Measurements from ENCODE around the gene MALRD1.

The MALRD1 gene

GRCh38 chr10:19451356-19451755, 402.8 kb downstream of the MALRD1 start:
- no peak for TF ChIP-seq CTCF (IDR thresholded peaks at IDR 0.05; ENCODE audit: low read depth, low read length)
- in situ Hi-C loops (cut with HindIII; ENCODE audit: low sequenced_read_pairs), result no loop called here
- no peak for DNase-seq (ENCODE audit: low read depth, low spot score)
- H3K4me3 ChIP-seq (ENCODE audit: low read depth, low read length), result no peak overlapping the region

DNA sequence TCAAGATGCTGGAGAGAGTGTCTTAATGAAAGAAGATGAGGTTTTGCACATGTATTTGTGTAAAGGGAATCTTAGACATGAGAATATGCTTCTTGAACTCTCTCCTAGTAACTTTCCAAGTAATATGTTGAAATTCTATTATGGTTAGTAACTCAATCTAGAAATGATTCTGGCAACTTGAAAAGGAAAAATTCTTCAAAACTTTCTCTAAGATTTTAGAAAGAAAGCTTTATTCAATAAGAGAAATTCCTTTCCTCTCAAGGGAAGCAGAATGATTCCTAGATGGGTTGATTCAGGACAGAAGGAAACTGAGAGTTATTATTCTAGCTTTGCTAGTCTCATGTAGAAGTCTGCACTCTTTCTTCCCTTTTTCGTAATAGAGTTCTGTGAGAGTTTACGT, 403.3 kb downstream of the MALRD1 start:
- TF ChIP-seq CTCF (IDR thresholded peaks at IDR 0.05; ENCODE audit: low read depth, low read length), result no peak
- no peak for DNase-seq (ENCODE audit: low read depth, low spot score)
- in situ Hi-C loops (cut with HindIII; ENCODE audit: low sequenced_read_pairs), result no loop called here
- no peak overlapping the region for H3K4me3 ChIP-seq (ENCODE audit: low read depth, low read length)

DNA sequence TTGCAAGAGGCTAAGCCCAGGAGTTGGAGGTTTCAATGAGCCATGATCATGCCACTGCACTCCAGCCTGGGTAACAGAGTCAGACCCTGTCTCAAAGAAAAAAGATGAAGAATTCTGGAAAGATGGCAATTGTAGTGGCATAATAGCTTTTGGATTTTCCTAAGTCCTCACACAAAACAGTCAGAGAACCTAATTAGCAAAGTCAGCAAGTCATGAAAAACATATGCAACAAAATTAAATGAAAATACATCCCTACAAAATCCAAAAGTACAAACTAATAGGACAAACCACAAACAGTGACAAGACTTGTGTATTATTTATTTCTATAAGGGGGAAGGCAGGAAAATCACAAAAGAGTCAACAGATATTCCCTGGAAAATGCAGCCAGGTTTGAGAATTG, 405.4 kb downstream of the MALRD1 start:
- no peak for DNase-seq (ENCODE audit: low read depth, low spot score)
- no peak overlapping the region for H3K4me3 ChIP-seq (ENCODE audit: low read depth, low read length)
- in situ Hi-C loops (cut with HindIII; ENCODE audit: low sequenced_read_pairs), result no loop called here

DNA sequence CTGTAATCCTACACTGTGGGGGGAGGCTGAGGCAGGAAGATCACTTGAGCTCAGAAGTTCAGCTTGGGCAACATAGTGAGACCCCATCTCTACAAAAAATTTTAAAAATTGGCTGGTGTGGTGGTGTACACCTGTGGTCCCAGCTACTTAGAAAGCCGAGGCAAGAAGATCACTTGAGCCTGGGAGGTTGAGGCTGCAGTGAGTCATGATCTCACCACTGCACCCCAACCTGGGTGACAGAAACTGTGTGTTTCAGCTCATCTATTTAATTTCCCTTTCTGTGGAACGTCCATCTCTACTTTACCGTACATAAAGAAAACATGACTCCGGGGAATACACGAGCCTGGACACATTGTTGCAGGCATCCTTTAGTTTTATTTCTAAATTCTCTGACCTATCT, 413.0 kb downstream of the MALRD1 start:
- no peak for TF ChIP-seq CTCF (IDR thresholded peaks at IDR 0.05; ENCODE audit: low read depth, low read length)
- no peak overlapping the region for H3K4me3 ChIP-seq (ENCODE audit: low read depth, low read length)
- no peak for DNase-seq (ENCODE audit: low read depth, low spot score)
- in situ Hi-C loops (cut with HindIII; ENCODE audit: low sequenced_read_pairs), result no loop called here

More for the DNA sequence above, 405.4 kb downstream of the MALRD1 start:
- no peak for TF ChIP-seq CTCF (IDR thresholded peaks at IDR 0.05; ENCODE audit: low read depth, low read length)

DNA sequence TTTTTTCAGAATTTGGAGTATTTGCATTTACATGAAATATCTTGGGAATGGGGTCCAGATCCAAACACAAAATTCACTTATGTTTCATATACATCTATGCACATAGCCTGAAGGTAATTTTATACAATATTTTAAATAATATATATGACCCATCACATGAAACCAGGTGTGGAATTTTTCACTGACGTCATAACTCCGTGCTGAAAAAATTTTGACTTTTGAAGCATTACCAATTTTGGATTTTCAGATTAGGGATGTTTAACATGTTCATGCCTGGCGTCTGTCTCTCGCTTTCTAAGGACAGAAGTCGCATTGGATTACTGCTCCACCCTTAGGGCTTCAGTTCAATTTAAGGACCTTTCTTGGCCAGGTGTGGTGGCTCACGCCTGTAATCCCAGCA, 418.1 kb downstream of the MALRD1 start:
- in situ Hi-C loops (cut with HindIII; ENCODE audit: low sequenced_read_pairs), result no loop called here
- no peak for TF ChIP-seq CTCF (IDR thresholded peaks at IDR 0.05; ENCODE audit: low read depth, low read length)
- H3K4me3 ChIP-seq (ENCODE audit: low read depth, low read length), result no peak overlapping the region
- no peak for DNase-seq (ENCODE audit: low read depth, low spot score)

DNA sequence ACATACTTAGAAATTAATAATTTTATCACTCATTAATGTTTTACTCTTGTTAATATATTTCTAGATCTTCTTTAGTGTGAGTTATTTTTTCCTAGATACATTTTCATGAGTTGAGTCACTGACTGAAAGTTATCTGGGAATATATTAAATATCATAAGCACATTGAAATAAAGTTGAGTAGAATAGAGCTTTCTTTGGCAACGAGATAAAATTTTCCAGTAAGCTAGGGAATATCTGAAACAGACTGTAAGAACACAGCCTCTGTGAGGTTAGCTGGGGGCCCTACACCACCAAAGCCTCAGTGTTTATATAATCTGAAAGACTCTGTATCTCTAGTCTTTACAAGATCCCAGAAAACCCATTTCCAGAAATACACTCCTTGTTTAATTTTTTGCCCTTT, 419.8 kb downstream of the MALRD1 start:
- no peak overlapping the region for H3K4me3 ChIP-seq (ENCODE audit: low read depth, low read length)
- no peak for DNase-seq (ENCODE audit: low read depth, low spot score)
- TF ChIP-seq CTCF (IDR thresholded peaks at IDR 0.05; ENCODE audit: low read depth, low read length), result no peak
- in situ Hi-C loops (cut with HindIII; ENCODE audit: low sequenced_read_pairs), result no loop called here

GRCh38 chr10:19469521-19469920, 420.9 kb downstream of the MALRD1 start:
- TF ChIP-seq CTCF (IDR thresholded peaks at IDR 0.05; ENCODE audit: low read depth, low read length), result no peak
- no peak for DNase-seq (ENCODE audit: low read depth, low spot score)
- H3K4me3 ChIP-seq (ENCODE audit: low read depth, low read length), result no peak overlapping the region
- in situ Hi-C loops (cut with HindIII; ENCODE audit: low sequenced_read_pairs), result no loop called here

All from astrocyte of the spinal cord (primary cell).